ENCODE data around the gene CHST6.

The CHST6 gene

DNA sequence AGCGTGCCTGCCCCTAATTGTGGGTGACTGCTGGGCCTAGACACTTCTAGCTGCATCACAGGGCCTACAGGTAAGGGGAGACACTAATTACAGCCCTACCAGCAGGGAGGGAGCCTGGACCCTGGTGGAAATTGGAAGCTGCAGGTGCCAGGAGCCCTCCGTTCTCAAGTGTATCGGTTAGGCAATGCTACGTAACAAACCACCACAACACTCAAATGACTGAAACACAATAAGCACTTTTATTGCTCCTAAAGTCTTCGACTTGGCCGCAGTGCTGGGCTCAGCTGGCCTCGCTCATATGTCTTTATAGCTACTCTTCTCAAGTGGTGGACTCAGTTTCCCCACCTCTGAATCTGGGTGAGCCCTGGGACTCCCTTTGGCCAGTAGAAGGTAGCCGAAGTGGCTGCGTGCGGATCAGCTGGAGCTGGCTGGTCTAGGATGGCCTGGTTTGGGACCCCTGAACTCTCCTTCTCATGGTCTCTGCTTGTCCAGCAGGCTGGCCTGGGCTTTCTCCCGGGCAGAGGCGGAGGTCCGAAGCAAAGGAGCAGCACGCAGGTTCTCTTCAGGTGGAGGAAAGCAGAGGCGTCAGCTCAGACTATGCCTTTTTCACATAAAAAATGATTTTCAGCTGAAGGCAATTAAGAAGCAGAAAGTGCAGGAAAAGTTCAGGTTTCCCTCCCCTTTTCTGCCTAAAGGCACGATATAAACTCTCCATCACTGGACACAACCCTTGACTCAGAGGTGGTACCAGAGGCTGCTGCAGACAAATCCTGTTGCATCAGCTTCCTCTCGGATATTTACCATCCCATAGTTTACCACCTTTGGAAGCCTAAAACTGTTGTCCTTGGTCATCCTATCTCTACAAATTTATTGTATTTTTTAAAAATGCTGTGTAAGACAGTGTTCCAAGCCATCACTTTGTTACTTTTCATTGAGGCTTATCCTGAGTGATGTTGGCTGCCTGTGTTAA lies 22.0 kb downstream of the CHST6 start:
- no peak overlapping the region for H2BK15ac ChIP-seq (ENCODE audit: low read length)
- H3K9ac ChIP-seq (ENCODE audit: low read depth, low read length, poor library complexity), result no peak overlapping the region
- no peak overlapping the region for H2AK5ac ChIP-seq (ENCODE audit: low read depth, low read length)
- no peaks in the 10 kb centered on the region for H3K9me3 ChIP-seq (replicated peaks in 1 of 2; ENCODE audit: control insufficient read depth in 2 of 2, insufficient read depth in 1 of 2, low read depth in 1 of 2, low read length in 2 of 2)
- no peak overlapping the region for H4K91ac ChIP-seq (ENCODE audit: low read depth, low read length, poor library complexity)
- no peak overlapping the region for H4K8ac ChIP-seq (ENCODE audit: low read depth, low read length)
- no peak overlapping the region for H2BK12ac ChIP-seq (ENCODE audit: low read length)
- H3K4me3 ChIP-seq (ENCODE audit: low read length in 2 of 2), result peak overlapping the region in 1 of 2 donors; percentile 5
- H3K36me3 ChIP-seq (replicated peaks in 1 of 2; ENCODE audit: control insufficient read depth in 2 of 2, insufficient read depth in 2 of 2, low read length in 2 of 2), result peaks cover 0 to 6% of the 10 kb centered on the region in 2 donors
- no peak overlapping the region for H3K14ac ChIP-seq (ENCODE audit: low read length)
- no peaks in the 10 kb centered on the region for H3K79me1 ChIP-seq (ENCODE audit: low read depth, low read length)
- H3K27ac ChIP-seq (replicated peaks; ENCODE audit: low read length), result no peak overlapping the region
- H2AFZ ChIP-seq (ENCODE audit: low read length), result no peak overlapping the region
- no peaks in the 10 kb centered on the region for H3K27me3 ChIP-seq (ENCODE audit: control insufficient read depth in 3 of 3, insufficient read depth in 3 of 3, low read depth in 1 of 3, low read length in 3 of 3)
- H3K4ac ChIP-seq (ENCODE audit: low read length), result no peak overlapping the region
- H3K23ac ChIP-seq (ENCODE audit: low read depth, low read length, poor library complexity), result no peak overlapping the region
- H2BK120ac ChIP-seq (ENCODE audit: low read depth, low read length), result no peak overlapping the region
- H3K4me1 ChIP-seq (ENCODE audit: control insufficient read depth in 2 of 2, insufficient read depth in 1 of 2, low read depth in 1 of 2, low read length in 2 of 2), result no peaks in the 10 kb centered on the region
- no peak overlapping the region for H2BK5ac ChIP-seq (ENCODE audit: low read length)
- no peak overlapping the region for H3K18ac ChIP-seq (ENCODE audit: low read length)
- H3K4me2 ChIP-seq (ENCODE audit: insufficient read depth, low read length, poor library complexity, severe bottlenecking), result no peak overlapping the region
- DNase-seq (ENCODE audit: low spot score), result no peak
- no CpG with 5 or more reads among the region's 17 CpGs for WGBS, 2 donors (ENCODE audit: extremely low coverage in 2 of 2, insufficient read length in 2 of 2, insufficient replicate concordance in 1 of 2)

DNA sequence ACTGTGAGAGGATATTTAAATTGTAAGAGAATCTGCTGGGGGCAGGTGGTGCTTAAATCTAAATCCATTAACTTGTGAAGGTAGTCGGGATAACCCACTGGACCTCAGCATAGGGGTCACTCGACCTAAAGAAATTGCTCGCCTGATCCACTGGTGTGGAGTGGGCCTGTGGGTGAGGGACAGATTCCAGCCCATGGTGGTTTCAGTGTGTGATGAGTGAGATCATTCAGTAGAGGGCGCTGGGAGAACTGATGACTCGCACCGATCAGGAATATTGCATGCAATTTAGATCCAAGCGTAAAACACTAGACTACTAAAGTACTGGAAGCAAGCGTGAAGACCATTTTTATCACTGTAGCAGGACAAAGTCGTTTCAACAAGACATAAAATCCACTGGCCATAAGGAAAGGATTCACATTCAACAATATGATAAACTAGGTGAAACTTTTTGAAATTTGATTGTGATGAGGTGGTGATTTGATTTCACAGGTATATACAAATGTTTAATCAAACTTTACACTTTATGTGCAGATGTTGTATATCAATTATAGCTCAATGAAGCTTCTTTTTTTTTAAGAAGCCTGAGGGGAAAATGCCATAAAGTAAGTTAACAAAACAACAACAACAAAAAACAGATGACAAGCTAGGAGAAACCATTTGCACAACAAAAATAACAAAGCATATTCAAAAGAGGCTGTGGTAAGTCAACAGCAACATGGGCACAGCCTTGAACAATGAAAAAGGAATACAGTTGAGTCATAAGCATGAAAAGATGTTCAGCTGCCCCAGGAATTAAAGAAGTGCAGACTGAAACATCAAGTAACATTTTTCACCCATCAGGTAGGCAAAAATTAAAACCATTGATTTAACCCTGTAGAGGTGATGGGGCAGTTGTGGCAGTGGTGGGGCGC lies 23.3 kb downstream of the CHST6 start:
- no peak overlapping the region for H3K23ac ChIP-seq (ENCODE audit: low read depth, low read length, poor library complexity)
- H4K8ac ChIP-seq (ENCODE audit: low read depth, low read length), result no peak overlapping the region
- H3K4ac ChIP-seq (ENCODE audit: low read length), result no peak overlapping the region
- H2BK15ac ChIP-seq (ENCODE audit: low read length), result no peak overlapping the region
- no peak overlapping the region for H3K4me2 ChIP-seq (ENCODE audit: insufficient read depth, low read length, poor library complexity, severe bottlenecking)
- H4K91ac ChIP-seq (ENCODE audit: low read depth, low read length, poor library complexity), result no peak overlapping the region
- H3K36me3 ChIP-seq (replicated peaks in 1 of 2; ENCODE audit: control insufficient read depth in 2 of 2, insufficient read depth in 2 of 2, low read length in 2 of 2), result no peaks in the 10 kb centered on the region
- no peaks in the 10 kb centered on the region for H3K79me1 ChIP-seq (ENCODE audit: low read depth, low read length)
- H2AK5ac ChIP-seq (ENCODE audit: low read depth, low read length), result no peak overlapping the region
- no CpG with 5 or more reads among the region's 10 CpGs for WGBS, 2 donors (ENCODE audit: extremely low coverage in 2 of 2, insufficient read length in 2 of 2, insufficient replicate concordance in 1 of 2)
- H3K4me1 ChIP-seq (ENCODE audit: control insufficient read depth in 2 of 2, insufficient read depth in 1 of 2, low read depth in 1 of 2, low read length in 2 of 2), result no peaks in the 10 kb centered on the region
- no peak overlapping the region for H3K14ac ChIP-seq (ENCODE audit: low read length)
- peak; percentile 46 for DNase-seq (ENCODE audit: low spot score)
- H2AFZ ChIP-seq (ENCODE audit: low read length), result peak overlapping the region; percentile 11
- H2BK120ac ChIP-seq (ENCODE audit: low read depth, low read length), result no peak overlapping the region
- no peak overlapping the region for H3K9ac ChIP-seq (ENCODE audit: low read depth, low read length, poor library complexity)
- H3K27me3 ChIP-seq (ENCODE audit: control insufficient read depth in 3 of 3, insufficient read depth in 3 of 3, low read depth in 1 of 3, low read length in 3 of 3), result no peaks in the 10 kb centered on the region
- H3K27ac ChIP-seq (replicated peaks; ENCODE audit: low read length), result no peak overlapping the region
- no peak overlapping the region for H2BK12ac ChIP-seq (ENCODE audit: low read length)
- H3K9me3 ChIP-seq (replicated peaks in 1 of 2; ENCODE audit: control insufficient read depth in 2 of 2, insufficient read depth in 1 of 2, low read depth in 1 of 2, low read length in 2 of 2), result no peaks in the 10 kb centered on the region
- H3K4me3 ChIP-seq (ENCODE audit: low read length in 2 of 2), result no peak overlapping the region
- no peak overlapping the region for H2BK5ac ChIP-seq (ENCODE audit: low read length)
- no peak overlapping the region for H3K18ac ChIP-seq (ENCODE audit: low read length)

DNA sequence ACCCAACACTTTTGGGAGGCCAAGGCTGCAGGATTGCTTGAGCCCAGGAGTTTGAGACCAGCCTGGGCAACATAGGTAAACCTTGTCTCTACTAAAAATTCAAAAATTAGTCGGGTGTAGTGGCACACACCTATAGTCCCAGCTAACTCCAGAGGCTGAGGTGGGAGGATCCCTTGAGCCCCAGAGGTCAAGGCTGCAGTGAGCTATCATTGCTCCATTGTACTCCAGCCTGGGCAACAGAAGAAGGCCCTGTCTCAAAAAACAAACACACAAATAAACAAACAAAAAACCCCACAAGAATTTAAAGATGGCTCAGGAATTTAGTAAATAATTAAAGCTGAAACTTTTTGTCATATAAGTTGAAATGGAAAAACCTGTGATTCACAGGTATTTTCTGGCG lies 28.5 kb downstream of the CHST6 start:
- H2BK120ac ChIP-seq (ENCODE audit: low read depth, low read length), result no peak overlapping the region
- no CpG with 5 or more reads among the region's 2 CpGs for WGBS, 2 donors (ENCODE audit: extremely low coverage in 2 of 2, insufficient read length in 2 of 2, insufficient replicate concordance in 1 of 2)
- H2AK5ac ChIP-seq (ENCODE audit: low read depth, low read length), result no peak overlapping the region
- no peak overlapping the region for H3K9ac ChIP-seq (ENCODE audit: low read depth, low read length, poor library complexity)
- H2BK5ac ChIP-seq (ENCODE audit: low read length), result no peak overlapping the region
- no peak overlapping the region for H2BK15ac ChIP-seq (ENCODE audit: low read length)
- DNase-seq (ENCODE audit: low spot score), result no peak
- no peak overlapping the region for H3K27ac ChIP-seq (replicated peaks; ENCODE audit: low read length)
- H3K4me3 ChIP-seq (ENCODE audit: low read length in 2 of 2), result no peak overlapping the region
- H3K4me1 ChIP-seq (ENCODE audit: control insufficient read depth in 2 of 2, insufficient read depth in 1 of 2, low read depth in 1 of 2, low read length in 2 of 2), result peaks cover 0 to 2% of the 10 kb centered on the region in 2 donors
- H3K79me1 ChIP-seq (ENCODE audit: low read depth, low read length), result peaks cover 3% of the 10 kb centered on the region
- no peak overlapping the region for H2BK12ac ChIP-seq (ENCODE audit: low read length)
- no peak overlapping the region for H4K8ac ChIP-seq (ENCODE audit: low read depth, low read length)
- H3K4ac ChIP-seq (ENCODE audit: low read length), result no peak overlapping the region
- no peak overlapping the region for H3K14ac ChIP-seq (ENCODE audit: low read length)
- H3K9me3 ChIP-seq (replicated peaks in 1 of 2; ENCODE audit: control insufficient read depth in 2 of 2, insufficient read depth in 1 of 2, low read depth in 1 of 2, low read length in 2 of 2), result no peaks in the 10 kb centered on the region
- H3K27me3 ChIP-seq (ENCODE audit: control insufficient read depth in 3 of 3, insufficient read depth in 3 of 3, low read depth in 1 of 3, low read length in 3 of 3), result no peaks in the 10 kb centered on the region
- no peak overlapping the region for H3K18ac ChIP-seq (ENCODE audit: low read length)
- no peak overlapping the region for H3K23ac ChIP-seq (ENCODE audit: low read depth, low read length, poor library complexity)
- no peak overlapping the region for H2AFZ ChIP-seq (ENCODE audit: low read length)
- H3K4me2 ChIP-seq (ENCODE audit: insufficient read depth, low read length, poor library complexity, severe bottlenecking), result no peak overlapping the region
- H4K91ac ChIP-seq (ENCODE audit: low read depth, low read length, poor library complexity), result no peak overlapping the region
- H3K36me3 ChIP-seq (replicated peaks in 1 of 2; ENCODE audit: control insufficient read depth in 2 of 2, insufficient read depth in 2 of 2, low read length in 2 of 2), result no peaks in the 10 kb centered on the region

Data from neuronal stem cell (in vitro differentiated cells).